Kidney tubule cell (primary cell): ENCODE results near the gene KLHDC9.

ENCODE experiments used
- DNase-seq: peaks from one replicate; pipeline ENCODE4 v3.0.0-alpha.2; 2018; ENCODE audit warnings: low spot score

Gene KLHDC9

DNA sequence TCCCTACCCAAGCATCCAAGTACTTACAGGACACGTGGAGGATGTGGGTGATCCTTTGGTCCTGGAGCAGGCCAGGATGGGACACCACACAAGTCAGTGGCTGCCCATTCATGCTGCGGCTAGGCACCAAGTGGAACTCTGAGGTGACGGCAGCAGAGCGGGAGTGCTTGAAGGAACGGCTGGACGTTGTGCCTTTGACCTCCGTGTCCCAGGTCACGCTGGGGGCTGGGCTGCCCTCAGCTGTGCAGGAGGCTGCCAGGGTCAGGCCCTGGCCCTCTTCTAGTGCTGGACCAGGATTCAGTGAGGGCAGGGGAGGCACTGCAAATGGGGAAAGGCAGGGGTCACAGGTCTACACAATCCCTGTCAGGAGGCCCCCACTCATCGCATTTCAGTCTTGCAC lies 20.7 kb upstream of the KLHDC9 start:
- DNase-seq = no peak

DNA sequence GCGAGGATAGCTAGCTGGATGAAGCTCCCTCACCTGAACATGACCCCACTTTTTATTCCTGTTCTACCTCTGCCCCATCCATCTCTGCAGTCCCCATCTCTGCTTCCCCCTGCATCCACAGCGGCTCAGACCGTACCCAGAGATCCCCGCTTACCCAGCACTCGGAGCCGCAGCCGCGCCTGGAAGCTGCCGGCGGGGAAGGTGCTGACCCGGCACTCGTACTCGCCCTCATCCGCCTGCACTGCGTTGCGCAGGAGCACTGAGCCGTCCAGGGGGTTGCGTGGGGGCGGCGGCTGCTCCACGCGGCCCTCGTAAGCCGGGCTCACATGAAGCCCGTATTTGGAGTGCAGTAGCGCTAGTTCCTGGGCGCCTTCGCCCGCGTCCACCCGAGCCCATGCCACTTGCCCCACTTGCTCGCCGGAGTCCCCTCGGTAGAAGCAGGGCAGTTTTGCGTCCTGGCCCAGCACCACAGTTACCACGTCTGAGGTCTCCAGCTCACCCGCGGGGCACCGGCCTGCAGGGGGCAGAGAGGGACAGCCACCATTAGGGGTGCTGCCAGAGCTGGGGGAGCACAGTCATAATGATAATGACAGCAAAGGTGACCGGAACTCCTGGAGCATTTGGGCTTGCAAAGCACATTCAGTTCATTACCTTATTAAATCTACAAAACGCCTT lies 18.6 kb upstream of the KLHDC9 start:
- no peak for DNase-seq

DNA sequence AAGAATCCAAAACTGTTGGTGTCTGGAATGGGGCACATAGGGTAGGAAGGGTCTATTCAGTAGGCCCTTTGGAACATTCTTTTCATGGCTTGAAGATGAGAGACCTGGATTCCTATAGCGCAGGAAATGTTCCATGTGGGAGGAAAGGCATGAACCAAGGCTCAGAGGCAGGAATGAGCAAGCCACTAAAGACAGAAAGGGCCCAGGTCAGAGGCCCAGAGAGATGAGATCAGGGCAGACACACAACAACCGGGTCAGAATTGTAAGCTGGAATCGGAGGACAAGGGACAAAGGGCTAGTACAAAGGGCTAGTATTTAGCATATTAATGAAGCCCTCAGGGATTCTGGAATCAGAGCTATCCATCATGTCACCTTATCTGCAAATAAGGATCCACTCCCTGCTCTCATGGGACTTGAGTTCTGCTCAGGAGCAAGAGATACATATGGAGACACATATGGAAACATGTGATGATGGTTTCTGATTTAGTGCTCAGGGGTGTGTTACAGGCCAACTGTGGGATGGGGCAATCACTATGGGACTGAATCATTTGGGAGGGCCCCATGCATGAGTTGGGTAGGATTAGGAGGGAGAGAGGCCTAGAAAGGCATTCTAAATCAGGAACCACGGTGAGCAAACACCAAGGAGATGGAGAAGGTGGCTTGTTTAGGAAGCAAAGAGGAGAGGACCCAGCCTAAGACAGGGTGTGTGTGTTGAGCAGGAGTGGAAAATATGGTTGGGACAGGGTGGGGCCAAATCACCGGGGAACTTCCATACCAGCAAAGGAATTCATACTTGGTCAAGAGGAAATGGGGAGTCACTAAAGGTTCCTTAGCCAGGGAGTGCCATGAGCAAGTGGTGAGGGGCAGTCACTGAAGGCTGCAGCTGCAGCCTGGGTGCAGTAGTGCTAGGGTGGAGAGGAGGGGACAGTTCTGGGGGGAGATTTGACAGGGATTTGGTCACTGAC lies 17.4 kb upstream of the KLHDC9 start:
- DNase-seq = no peak

DNA sequence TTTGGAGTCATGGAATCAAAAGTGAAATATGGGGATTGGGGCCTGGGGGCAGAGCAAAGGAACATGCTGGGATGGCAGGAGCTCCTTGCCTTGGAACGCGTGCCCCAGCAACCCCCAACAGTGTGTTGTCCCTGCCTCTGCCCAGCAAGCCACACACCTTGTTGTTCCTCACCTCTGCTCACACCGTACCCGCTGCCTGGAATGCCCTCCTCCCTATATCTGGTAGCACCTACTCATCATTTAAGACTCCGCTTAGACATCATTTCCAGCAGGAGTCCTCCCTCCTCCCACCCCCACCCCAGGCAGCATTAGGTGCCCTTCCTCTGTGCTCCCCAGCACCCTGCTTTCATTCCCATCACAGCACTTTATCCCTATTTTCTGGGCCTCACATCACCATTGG lies 16.6 kb upstream of the KLHDC9 start:
- peak; percentile 17 for DNase-seq

DNA sequence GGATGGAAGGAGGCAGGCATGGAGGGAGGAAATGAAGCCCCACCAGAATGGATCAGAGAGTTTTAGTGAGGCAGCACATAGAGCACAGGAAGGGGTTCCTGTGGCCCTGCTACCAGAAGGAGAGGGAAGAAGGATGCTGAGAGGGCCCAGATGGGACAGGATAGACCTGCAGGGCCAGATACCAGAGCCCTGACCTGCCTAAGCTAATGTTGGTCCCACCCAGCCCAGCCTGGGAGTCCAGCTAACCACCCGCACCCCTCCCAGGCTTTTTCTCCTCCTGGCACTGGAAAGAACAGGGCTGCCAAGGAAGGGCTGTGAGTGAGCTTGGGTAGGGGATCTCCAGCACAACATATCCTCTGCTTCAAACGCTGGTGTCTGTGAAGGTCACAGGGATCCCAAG lies 15.7 kb upstream of the KLHDC9 start:
- no peak for DNase-seq

DNA sequence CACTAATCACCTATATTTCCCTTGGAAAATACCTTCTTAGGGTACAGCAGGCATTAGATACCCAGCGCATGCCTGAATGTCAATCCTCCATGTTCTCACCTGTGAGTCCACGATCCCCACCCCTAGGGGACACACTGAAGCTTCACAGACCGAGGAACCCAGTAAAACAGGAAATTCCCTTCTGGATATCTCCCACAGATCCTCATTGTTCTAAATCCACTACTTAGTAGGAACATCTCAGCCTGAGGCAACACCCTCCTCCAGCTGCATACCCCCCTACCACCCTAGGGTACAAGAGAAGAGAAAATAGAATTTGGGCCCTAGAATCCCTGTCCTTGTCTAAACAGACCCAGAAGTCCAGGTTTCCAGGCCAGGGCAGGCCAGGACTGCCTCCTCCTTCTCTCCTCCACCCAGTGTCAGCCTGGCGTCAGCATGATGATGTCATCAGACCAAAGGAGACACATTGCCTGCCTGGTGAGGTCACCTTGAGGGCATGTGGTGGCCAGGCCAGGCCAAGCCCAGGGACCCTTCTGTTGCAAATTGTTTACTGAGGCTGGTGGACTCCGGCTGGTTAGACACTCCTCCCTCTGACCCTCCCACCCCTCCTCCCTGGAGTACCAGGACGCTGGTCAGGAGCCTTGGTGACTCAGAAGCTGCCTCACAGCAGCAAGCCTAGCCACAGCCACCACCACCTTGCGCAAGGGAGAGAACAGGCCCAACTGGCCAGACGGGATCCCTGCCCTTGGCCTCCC lies 15.0 kb upstream of the KLHDC9 start:
- DNase-seq = peak; percentile 95

DNA sequence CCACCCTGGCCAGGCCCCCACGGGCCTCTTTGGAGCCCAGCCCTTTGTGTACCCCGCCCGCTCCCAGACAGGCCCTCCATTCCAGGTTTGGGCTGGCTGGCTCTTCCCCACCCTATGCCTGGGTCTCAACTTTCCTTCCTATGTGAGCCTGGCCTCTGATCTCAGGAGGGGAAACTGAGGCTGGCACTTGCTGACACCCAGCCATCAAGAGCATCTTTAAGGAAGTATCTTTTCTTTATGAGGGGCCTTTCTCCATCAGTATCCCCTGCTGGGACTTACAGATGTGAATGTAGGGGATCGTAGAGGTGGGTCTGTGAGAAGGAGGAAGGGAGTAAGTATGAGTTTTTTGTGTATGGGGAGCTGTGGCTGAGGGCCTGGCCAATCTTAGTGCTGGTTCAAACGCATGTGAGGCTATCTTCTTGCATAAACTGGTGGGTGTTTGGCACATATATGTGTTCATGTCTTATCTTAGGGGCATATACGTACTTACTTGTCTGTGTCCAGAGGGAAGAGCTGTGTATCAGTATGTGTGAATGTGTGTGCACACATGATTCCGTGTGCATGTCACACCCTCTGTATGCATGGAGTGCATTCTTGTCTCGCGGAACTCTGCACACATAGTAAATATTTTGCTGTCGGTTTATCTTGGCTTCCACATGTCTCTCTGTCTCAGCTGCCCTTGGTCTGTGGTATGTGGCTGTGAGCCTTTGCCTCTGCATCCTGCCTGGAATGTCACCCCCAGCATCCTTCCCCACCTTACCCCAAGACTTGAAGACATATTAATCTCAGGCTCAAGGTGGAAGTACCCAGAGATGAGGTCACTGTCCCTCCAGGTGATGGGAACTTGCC lies 14.2 kb upstream of the KLHDC9 start:
- DNase-seq = peak; percentile 33

DNA sequence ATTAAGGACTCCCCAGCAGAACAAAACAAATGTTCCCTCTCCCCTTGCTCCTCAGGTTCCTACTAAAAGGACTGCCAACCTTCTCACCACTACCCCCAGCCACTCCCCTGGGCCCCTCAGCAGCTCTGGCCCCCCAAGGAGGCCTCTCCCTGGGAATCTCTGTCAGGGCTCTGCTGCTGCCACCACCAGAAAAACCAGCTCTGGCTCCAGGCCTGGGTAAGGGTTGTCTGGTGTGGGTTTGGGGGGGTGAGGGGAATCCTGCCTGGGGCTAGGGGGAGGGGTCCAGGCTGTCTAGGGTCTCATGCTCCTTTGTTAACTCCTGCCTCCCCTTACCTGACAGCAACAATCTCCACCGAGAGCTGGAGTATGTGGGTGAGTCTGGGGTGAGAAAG lies 13.6 kb upstream of the KLHDC9 start:
- DNase-seq = no peak

DNA sequence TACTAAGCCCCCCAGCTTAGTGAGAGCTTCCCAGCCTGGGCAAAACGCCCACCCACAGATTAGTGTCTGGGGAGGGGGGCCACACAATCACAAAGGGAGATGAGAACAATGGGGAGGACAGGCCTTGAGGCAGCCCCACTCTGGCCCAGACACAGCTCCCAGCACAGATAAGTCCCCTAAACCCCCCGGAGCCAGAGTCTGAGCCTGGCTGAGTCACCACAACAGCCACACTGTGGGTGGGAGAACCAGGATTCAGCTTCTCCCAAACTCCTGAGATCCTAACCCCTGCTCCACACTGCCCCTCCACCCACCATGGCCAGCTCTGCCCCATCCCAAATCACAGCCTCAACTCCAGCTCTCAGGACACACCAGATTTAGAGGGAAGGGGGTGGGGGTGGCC lies 13.0 kb upstream of the KLHDC9 start:
- no peak for DNase-seq

DNA sequence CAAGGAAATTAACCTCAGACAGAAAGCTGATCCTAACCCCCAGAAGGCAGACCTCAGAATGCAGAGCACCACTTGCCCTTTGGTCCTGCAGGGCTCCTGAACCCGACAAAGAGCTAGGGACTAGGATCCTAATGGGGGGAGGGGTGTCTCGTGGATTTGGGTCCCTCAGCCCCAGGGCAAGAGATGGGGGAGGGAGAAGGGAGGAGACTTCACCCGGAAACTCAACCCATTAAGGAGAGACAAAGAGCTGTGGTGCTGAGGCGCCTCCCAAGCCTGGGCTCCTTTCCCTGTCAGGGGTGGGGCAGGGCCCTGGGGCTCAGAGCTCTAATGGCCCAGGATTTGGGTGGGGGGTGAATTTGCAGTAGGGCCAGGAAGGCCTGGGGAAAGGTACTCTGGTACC lies 11.7 kb upstream of the KLHDC9 start:
- no peak for DNase-seq

DNA sequence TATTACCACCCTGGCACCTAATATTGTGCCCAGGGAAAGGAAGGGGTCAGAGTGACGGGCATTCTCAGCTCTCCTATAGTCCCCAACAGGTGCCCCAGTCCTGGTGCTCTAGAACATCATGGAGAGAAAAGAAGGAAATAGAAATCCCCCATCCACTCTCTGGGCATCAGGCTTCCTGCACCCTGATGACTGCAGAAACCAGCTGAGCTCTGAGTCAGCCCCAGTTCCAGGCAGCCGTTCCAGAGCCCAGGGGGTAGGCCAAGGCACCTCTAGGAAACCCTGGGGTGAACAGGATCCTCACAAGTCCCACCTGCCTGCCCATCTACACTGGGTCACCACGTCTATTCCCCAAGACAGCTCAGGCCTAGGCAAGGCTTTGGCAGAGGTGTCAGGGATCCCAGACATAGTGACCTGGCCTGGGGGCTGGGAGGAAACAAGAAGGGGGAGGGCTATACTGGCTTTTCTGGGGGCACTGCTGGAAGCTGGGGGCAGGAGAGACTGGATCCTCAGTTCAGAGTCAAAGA lies 9.5 kb upstream of the KLHDC9 start:
- peak; percentile 84 for DNase-seq

DNA sequence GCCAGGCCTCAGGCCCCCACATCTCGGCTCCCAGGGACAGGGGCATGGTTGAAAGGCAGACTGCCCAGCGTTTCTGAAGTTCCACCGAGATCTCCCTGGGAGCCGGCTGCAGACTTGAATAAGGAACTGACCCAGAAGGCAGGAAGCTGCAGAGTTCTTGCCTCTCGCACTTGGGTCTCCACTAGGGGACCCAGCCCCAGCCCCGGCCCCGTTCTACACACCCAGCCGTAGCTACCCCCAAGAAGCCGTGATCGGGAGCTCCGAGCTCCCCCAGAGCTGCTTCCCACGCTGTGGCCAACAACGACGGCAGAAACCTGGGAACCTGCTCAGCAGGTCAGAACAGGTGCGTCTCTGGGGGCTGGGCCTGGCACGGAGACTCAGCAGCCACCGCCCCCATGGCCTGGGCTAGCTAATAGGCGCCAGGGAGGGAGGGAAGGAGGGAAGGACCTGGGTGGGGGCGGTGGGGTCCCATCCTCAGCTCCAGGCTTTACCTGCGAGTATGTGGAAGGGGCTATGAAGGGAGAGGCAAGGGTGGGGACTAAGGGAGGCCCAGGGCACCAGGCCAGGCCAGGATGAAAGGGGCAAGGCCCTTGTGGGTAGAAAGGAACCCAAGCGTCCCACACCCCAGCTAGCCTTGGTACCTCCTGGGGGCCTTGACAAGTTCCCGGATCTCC lies 8.8 kb upstream of the KLHDC9 start, which contains the start of gene NECTIN4:
Gene NECTIN4 (minus strand): TSS at position 308 of the 674 bp plus-strand sequence. CDS start 262 bp downstream, at position 46.
- peak; percentile 61 for DNase-seq

DNA sequence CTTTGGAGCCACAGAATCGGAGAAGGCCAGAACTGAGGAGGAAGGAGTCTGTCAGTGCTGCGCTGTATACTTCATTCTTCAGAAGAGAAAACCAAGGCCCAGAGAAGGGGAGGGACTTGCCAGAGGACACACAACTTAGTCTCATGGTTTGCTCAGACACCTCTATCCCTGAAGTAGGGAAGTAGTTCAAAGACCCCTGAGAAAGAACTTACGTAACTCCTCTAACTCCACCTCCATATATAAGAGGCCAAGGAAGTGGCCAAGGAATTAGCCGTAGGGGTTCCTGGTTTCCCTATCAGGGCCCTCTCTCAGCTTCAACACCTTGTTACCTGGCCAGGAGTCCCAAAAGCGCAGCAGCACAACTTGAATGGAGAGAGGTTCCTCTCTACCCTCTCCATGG lies 8.2 kb upstream of the KLHDC9 start:
- DNase-seq = no peak

DNA sequence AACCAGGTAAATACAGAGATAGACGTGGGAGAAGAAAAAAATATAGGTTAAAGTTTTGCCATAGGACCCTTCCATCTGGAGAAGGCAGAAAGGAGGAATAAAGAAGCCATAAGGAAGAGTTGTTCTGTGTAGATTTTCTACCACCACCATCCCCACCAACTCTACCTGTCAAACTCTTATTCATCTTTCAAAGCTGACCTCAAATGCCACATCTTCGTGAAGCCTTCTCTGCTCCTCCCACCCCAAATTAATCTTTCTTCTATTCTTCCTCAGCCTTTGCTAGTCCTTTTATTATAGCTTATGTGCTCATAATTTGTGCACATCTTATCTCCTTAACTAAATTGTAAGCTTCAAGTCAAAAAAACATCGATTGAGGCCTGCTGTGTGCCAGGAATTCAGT lies 7.5 kb upstream of the KLHDC9 start:
- DNase-seq = no peak

DNA sequence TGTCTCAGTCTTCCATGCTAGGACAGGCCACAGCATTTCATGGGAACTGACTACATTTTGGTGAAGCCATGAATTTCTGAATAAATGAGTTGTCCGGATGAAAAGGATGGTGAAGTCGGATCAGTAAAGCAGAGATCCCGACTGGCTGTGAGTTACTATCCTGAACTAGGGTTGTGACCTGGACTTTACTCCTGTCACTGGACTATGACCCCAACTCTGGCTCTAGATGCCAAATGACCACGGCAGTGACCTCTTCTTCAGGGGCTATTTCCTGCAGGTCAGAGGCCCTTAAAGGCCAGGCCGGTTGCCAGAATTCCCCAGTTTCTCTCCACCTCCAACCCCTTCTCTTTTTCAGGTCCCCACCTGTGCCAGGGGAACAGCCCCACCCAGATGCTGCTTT lies 7.1 kb upstream of the KLHDC9 start:
- no peak for DNase-seq

DNA sequence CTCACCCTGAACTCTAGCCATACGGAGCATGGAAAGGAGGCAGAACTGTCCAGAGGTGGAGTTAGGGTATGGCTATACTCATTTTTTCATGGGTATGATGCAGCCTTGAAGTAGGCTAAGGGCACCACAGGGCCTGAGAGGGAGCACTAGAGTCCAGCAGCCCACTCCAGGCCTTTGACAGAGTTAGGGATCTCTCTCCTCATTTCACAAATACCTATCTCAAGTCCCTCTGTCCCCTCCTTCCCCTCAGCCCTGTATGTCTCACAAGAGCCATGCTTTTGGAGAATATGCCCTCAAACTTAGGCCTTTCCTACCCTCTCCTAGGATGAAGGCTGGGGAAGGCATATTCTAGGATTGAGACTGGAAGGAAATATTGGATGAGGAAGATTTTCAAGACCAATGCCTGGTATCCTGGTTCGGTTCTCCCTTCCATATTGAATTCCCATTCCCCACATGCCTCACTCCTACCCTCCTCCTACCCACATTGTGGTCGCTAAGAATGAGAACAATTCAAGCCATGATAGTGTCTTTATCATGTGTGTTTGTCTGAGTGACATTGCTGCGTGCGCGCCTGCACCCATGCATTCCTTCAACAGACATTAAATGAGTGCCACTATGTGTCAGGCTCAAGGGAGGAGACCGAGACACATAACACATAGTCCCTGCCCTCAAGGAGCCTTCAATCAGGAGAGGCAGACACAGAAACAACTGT lies 6.2 kb upstream of the KLHDC9 start:
- peak; percentile 29 for DNase-seq

DNA sequence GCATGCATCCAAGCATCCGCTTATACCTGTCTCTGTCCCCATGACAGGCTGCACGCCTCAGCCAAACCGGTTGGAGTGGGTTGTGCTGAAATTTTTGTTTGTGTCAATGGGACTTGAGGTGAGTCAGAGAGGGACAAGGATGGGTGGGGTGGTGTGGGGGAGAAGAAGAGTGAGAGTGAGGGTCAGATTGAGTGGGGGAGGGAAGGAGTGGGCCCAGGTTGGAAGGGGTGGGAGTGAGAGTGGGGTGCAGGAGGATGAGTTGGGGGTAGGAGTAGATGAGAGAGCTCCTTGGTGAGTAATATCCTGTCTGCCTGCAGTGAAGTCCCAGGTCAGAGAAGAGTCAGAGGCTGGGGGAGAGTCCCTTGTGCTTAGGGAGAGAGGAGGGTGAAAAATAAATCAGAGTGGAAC lies 5.5 kb upstream of the KLHDC9 start:
- DNase-seq = peak; percentile 78

DNA sequence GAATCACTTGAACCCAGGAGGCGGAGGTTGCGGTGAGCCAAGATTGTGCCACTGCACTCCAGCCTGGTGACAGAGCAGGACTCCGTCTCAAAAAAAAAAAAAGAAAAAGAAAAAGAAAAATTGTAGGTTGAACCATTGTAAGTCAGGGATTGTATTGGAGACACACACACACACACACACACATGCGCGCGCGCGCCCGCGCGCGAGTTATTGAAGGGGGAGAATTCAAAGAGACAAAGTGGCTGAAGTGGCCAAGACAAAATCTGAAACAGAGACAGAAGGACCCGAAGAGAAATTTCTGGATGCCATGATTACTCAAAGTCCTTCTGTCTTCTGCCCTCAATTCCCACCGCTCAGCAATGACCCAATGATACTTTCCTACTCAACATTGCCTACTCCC lies 3.7 kb upstream of the KLHDC9 start:
- no peak for DNase-seq

DNA sequence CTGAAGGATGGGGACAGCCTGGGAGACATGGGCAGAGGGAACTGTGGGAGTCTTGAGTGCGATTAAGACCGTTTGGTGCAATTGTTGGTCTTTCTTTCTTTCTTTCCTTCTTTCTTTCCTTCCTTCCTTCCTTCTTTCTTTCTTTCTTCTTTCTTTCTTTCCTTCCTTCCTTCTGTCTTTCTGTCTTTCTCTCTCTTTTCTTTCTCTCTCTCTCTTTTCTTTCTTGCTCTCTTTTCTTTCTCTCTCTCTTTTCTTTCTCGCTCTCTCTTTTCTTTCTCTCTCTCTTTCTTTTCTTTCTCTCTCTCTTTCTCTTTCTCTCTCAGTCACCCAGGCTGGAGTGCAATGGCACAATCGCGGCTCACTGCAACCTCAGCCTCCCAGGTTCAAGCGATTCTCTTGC lies 2.9 kb upstream of the KLHDC9 start:
- DNase-seq = no peak

DNA sequence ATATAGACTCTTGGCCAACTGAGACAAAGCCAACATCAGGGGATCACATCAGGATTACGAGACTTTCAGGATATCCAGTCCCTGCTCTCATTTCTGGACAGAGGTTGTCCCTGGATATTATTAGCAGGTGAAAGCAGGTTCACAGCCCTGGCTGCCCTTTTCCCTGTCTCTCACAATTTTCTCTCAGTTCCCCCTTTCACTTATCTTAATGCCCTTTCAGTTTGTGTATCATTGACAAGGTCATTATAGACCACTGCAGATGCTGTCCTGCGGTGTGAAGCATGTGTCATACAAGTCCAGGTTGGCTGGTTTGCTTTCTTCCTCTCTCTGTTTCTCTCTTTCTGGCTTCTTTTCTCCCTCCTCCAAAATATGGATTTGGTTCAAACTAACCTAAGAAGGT lies 2.1 kb upstream of the KLHDC9 start:
- DNase-seq = no peak
